Activated naive CD8-positive, alpha-beta T cell treated with anti-CD3 and anti-CD28 coated beads, Interleukin-2, amount 50 U/mL, for 16 hours (primary cell): ENCODE measurements around the gene ZNF580.

Experiments used
- DNase-seq: peaks from one replicate; pipeline ENCODE4 v3.0.0-alpha.2; 2020; ENCODE audit warnings: low read depth, low spot score

ZNF580 gene

GRCh38 chr19:55660404-55660803 is 19.6 kb downstream of the ZNF580 start:
- DNase-seq: no peak

DNA sequence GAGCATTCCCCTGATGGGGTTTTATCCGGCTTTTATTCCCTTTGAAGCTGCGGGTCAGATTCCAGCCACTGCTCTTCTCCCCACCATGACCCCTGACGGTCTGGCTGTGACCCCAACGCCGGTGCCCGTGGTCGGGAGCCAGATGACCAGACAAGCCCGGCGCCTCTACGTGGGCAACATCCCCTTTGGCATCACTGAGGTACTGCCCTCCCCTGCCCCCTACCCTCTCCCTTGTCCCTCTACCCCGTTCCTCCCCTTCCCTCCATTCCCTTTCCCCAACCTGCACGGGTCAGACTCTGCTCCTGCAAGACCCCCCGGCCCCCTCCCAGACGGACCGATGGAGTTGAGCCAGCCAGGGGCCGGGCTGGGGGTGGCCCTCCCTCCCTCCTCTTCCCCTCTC is 20.2 kb downstream of the ZNF580 start:
- DNase-seq: no peak

GRCh38 chr19:55661826-55662225 is 21.0 kb downstream of the ZNF580 start:
- DNase-seq: no peak

- no peak for DNase-seq
Measured at GRCh38 chr19:55663846-55664536, 23.2 kb downstream of the ZNF580 start.

DNA sequence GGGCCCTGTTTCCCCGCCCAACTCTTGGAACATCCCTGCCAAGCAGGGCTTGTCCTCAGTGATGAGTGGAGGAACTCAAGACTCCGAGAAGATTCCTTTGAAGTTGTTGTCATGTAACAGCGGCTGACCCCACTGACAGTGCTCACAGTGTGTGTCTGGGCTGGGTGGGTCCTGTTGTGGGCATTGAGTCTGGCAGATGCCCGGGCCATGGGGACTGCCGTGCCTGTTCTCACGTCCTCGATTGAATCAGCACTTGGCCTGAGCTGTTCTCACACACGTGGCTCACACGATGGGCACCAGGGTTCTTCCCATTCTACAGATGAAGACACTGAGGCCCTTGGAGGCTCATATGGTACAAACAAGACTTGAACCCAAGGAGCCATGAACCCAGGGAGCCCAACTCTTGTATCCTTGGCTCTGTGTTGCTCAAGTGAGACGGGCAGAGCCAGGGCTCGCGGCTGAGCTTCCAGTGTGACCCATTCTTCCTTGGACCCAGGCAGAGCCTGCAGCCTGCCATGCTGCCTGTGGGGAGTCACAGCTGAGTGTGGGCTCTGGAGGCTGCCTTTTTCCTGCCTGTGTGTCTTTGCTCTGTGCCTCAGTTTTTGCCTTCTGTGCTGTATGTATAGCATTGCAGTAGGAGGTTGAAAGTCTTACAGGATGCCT is 25.7 kb downstream of the ZNF580 start:
- DNase-seq: no peak

- no peak for DNase-seq
Measured at GRCh38 chr19:55667006-55667381, 26.2 kb downstream of the ZNF580 start.

GRCh38 chr19:55667511-55667910 is 26.7 kb downstream of the ZNF580 start:
- no peak for DNase-seq

DNA sequence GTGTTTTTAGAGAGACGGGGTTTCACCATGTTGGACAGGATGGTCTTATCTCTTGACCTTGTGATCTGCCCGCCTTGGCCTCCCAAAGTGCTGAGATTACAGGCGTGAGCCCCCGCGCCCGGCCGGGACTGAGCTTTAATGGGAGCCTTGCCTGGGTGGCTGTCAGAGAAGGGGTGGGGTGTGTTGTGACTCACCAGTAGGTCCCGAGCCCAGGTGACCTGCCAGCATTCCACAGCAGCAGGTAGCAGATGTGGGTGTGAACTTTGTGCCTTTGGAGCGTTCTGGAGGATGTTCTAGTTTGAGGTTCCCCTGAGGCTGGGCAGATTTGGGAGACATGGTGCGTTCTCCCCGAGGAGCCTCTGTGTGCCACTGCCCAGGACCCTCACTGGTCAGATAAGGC is 27.2 kb downstream of the ZNF580 start:
- no peak for DNase-seq

GRCh38 chr19:55668603-55669348 is 28.0 kb downstream of the ZNF580 start:
- no peak for DNase-seq

- DNase-seq: no peak
Measured at GRCh38 chr19:55669418-55670279, 28.8 kb downstream of the ZNF580 start.

- no peak for DNase-seq
Measured at GRCh38 chr19:55670280-55671053, 29.7 kb downstream of the ZNF580 start.

DNA sequence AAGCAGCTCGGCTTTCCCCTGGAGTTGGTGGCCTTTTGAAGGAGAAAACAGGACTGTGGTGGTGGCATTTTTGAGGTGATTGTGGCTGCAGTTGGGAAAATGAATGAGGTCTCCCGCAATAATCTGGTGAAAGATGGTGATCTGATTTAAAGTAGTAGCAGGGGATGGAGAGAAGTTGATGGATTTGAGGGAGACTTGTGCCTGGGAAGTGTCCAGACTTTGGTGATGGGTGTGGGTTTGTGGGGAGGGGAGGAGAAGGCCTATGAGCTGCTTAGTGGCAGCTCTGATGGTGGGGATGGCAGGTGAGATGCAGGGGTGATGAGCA is 30.2 kb downstream of the ZNF580 start:
- no peak for DNase-seq

DNA sequence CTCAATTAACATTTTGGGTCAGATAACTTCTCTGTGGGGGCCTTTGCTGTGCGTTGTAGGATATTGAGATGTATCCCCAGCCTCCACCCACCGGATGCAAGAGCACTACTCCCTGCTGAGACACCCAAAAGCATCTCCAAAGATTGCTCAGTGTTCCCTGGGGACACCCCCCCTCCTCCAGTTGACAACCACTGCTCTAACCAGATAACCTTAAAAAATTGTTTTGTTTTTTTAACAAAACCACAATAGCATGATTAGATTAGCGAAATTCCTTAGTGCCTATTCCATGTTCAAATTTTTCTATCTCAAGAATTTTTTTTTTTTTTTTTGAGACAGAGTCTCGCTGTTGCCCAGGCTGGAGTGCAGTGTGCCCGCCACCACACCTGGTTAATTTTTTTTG is 31.6 kb downstream of the ZNF580 start:
- no peak for DNase-seq

- DNase-seq: no peak
Measured at GRCh38 chr19:55673465-55673864, 32.7 kb downstream of the ZNF580 start.

- no peak for DNase-seq
Measured at GRCh38 chr19:55673889-55674288, 33.1 kb downstream of the ZNF580 start.

DNA sequence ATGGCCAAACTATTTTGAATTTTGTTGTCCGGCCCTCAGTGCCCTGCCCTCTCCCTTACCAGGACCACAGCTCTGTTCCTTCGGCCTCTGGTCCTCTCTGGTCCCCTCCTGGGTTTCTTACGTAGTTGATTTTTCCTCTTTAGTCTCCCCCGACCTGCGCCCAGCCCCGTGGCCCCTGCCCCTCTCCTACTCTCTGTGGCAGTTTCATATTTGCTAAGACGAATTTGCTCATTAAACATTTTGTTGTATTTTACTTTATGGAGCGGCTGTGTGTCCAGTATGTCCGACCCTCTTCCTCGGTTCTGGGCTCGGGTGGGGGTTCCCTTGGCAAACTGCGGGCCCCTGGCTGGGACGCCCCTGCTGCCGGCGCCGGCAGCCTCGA is 33.6 kb downstream of the ZNF580 start:
- DNase-seq: no peak

DNA sequence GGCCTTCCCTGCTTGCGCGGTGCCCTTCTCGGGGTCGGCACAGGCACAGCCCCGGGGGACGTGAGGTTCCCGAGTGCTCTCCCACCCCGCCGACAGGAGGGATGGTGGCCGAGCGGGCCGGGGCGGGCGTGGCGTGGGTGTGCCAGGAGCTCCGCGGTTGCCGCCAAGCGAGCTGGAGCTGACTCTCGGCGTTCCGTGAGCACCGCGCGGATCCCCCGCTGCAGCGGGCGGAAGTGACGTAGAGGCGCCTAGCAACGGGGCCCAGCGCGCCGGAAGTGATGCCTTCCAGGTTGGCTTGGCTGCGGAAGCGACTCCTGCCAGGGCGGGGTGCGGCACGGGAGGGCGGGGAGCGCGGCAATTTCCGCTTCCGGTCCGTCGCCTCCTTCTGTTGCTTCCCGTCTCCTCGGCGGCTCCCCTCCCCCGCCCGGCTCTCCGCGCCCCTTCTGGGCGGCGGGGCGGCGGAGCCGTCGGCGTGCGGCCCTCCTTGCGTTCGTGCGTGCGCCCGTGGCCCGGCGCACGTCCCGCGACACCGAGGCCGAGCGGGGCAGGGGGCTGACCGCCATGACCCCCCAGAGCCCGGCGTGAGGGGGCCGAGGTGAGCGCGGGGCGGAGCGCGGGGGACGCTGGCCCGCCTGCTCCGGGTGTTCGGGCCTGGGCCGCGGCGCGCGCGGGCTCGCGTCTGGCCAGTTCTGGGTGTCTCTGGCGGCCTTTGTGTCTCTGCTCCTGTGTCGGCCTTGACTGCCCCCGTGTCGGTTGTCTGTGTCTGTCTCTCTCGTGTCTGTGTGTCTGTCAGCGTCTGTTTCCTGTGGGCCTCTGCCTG is 34.2 kb downstream of the ZNF580 start, which contains the start of gene EPN1:
TSS of gene EPN1 (plus strand) at position 386 of the 820 bp plus-strand sequence. CDS start 3,402 bp downstream, outside the sequence.
- peak; percentile 96 for DNase-seq

GRCh38 chr19:55675661-55676354 is 35.0 kb downstream of the ZNF580 start:
- DNase-seq: no peak

- no peak for DNase-seq
Measured at GRCh38 chr19:55676383-55676782, 35.6 kb downstream of the ZNF580 start.
